Uterus (tissue), 4 donors: Measurements from ENCODE around the gene SLC17A4. TPM values are rescaled to one million over a fixed set of nuclear protein-coding genes. Genes with fewer than 3 reads are reported as not detected.

Experiments
- DNase-seq, 2 donors: peaks; one replicate each; pipeline ENCODE4 v3.0.0-alpha.2; 2019 to 2020
- H3K27ac ChIP-seq, 2 donors: fragments of 200-600 bp; sonication (generic); 1 replicate in 1 of 2; 2 replicates in 1 of 2; pipeline ENCODE4 v1.5.1; 2016 to 2018
- H3K27me3 ChIP-seq, 2 donors: fragments of 200-600 bp; sonication (generic); one replicate each; pipeline ENCODE4 v1.5.1; 2018 to 2019; ENCODE audit warnings: control low read depth in 1 of 2
- H3K36me3 ChIP-seq, 2 donors: fragments of 200-600 bp; sonication (generic); one replicate each; pipeline ENCODE4 v1.5.1; 2019; ENCODE audit warnings: control low read depth in 1 of 2
- H3K4me1 ChIP-seq, 2 donors: fragments of 200-600 bp; sonication (generic); one replicate each; pipeline ENCODE4 v1.5.1; 2018 to 2019; ENCODE audit warnings: control low read depth in 1 of 2
- H3K4me3 ChIP-seq, 2 donors: fragments of 200-600 bp; sonication (generic); 1 replicate in 1 of 2; 2 replicates in 1 of 2; pipeline ENCODE4 v1.5.1; 2018 to 2019; ENCODE audit warnings: mild to moderate bottlenecking in 1 of 2
- H3K9me3 ChIP-seq, 2 donors: fragments of 200-600 bp; sonication (generic); one replicate each; pipeline ENCODE4 v1.5.1; 2019; ENCODE audit warnings: control low read depth in 1 of 2
- CTCF ChIP-seq, 4 experiments: fragments of 200-600 bp in 2 of 4; fragments of 450-650 bp in 2 of 4; sonication (generic) in 2 of 4; IDR thresholded peaks; one replicate each; pipeline ENCODE4 v1.5.1; 2016 to 2019; ENCODE audit warnings: antibody characterized with exemption in 4 of 4, mild to moderate bottlenecking in 2 of 4, moderate library complexity in 1 of 4
- POLR2A ChIP-seq, 2 donors: fragments of 450-650 bp; IDR thresholded peaks; one replicate each; pipeline ENCODE4 v1.6.1; 2016; ENCODE audit warnings: antibody characterized with exemption in 2 of 2, mild to moderate bottlenecking in 1 of 2, moderate library complexity in 1 of 2
- intact Hi-C: fragments of 100-400 bp; cut with DNase I; formaldehyde crosslinking; loops from one replicate; pipeline ENCODE4 v1.15.1; 2023; ENCODE audit warnings: low total_unique reads
- total RNA-seq, 4 donors: library from RNA; depleted of rRNA in 3 of 4; stranded (reverse); fragments of >200 nt in 3 of 4; gene quantifications; one replicate each; pipeline versions ENCODE4 v1.1.0 to v1.2.4, GENCODE V29; 2014 to 2023
- donor health status: DM: yes; HTN: yes; CAD: no.

SLC17A4 gene
- total RNA-seq, 4 donors from 2014 or later = under 0.01 TPM; not detected in 3

DNA sequence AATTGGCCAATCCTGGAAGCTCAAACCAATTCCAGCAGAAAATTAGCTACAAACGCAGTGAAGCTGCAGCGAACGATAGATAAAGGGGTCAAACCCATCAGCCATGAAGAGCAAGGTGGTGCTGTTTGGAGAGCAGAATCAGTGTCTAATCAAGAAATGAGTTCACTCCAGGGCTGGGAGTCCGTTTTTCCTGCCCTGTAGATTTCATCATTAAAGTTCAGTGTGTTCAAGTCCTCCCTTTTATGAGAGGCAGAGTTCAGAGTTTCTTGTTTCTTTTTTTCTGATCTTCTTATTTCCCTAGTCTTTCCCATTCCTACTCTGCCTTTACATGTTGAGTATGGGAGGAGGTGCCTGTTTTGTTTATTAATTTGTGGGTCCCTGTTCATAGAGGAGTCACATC, 46.9 kb downstream of the SLC17A4 start:
- DNase-seq = no peak
- Histone ChIP-seq H3K9me3 (no peaks in the 10 kb centered on the region), H3K27ac (no peak overlapping the region), H3K27me3 (no peaks in the 10 kb centered on the region), H3K36me3 (no peaks in the 10 kb centered on the region), H3K4me3 (no peak overlapping the region), H3K4me1 (no peaks in the 10 kb centered on the region)
- TF ChIP-seq CTCF (IDR thresholded peaks at IDR 0.05) (no peak), POLR2A (IDR thresholded peaks at IDR 0.05) (no peak)
- intact Hi-C loops = no loop called here

GRCh38 chr6:25804804-25805203, 50.3 kb downstream of the SLC17A4 start:
- intact Hi-C loops = no loop called here
- DNase-seq = no peak
- H3K9me3 ChIP-seq = no peaks in the 10 kb centered on the region
- no peak overlapping the region for H3K4me3 ChIP-seq
- TF ChIP-seq POLR2A (IDR thresholded peaks at IDR 0.05) = no peak
- no peak for TF ChIP-seq CTCF (IDR thresholded peaks at IDR 0.05)
- H3K36me3 ChIP-seq = no peaks in the 10 kb centered on the region
- H3K27ac ChIP-seq = no peak overlapping the region
- H3K4me1 ChIP-seq = no peaks in the 10 kb centered on the region
- H3K27me3 ChIP-seq = no peaks in the 10 kb centered on the region

- no peak overlapping the region for H3K27ac ChIP-seq
- H3K9me3 ChIP-seq = no peaks in the 10 kb centered on the region
- intact Hi-C loops = no loop called here
- H3K4me3 ChIP-seq = no peak overlapping the region
- no peak for DNase-seq
- H3K4me1 ChIP-seq = no peaks in the 10 kb centered on the region
- H3K27me3 ChIP-seq = no peaks in the 10 kb centered on the region
- TF ChIP-seq CTCF (IDR thresholded peaks at IDR 0.05) = no peak
- no peak for TF ChIP-seq POLR2A (IDR thresholded peaks at IDR 0.05)
- H3K36me3 ChIP-seq = no peaks in the 10 kb centered on the region
Observed at GRCh38 chr6:25815194-25815593, 60.7 kb downstream of the SLC17A4 start.

GRCh38 chr6:25816252-25816651, 61.7 kb downstream of the SLC17A4 start:
- no peaks in the 10 kb centered on the region for H3K9me3 ChIP-seq
- no peaks in the 10 kb centered on the region for H3K36me3 ChIP-seq
- H3K4me1 ChIP-seq = no peaks in the 10 kb centered on the region
- DNase-seq = no peak
- intact Hi-C loops = no loop called here
- no peaks in the 10 kb centered on the region for H3K27me3 ChIP-seq
- TF ChIP-seq CTCF (IDR thresholded peaks at IDR 0.05) (no peak), POLR2A (IDR thresholded peaks at IDR 0.05) (no peak)
- no peak overlapping the region for H3K4me3 ChIP-seq
- no peak overlapping the region for H3K27ac ChIP-seq

DNA sequence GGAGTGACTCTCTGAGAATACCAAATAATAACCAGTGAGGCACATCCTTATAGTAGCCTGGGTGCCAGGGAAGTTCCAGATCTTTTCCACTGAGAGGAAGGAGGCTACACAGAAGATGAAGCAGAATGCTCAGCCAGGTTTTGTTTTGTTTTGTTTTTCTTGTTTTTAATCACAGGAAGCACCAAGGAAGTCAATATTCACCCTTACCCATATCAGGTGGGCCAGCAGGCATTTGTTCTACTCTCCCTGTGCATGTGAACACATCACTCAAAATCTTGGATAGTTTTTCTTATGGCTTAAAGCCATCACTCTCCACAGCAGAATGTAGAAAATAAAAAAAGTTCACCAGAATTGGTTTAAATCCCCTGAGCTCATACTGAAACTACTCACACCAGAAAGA, 66.8 kb downstream of the SLC17A4 start:
- intact Hi-C loops = no loop called here

More for the DNA sequence above, 66.8 kb downstream of the SLC17A4 start:
- no peak for TF ChIP-seq POLR2A (IDR thresholded peaks at IDR 0.05)
- TF ChIP-seq CTCF (IDR thresholded peaks at IDR 0.05) = no peak
- H3K4me1 ChIP-seq = no peaks in the 10 kb centered on the region
- no peaks in the 10 kb centered on the region for H3K36me3 ChIP-seq
- H3K27me3 ChIP-seq = no peaks in the 10 kb centered on the region
- H3K4me3 ChIP-seq = no peak overlapping the region
- no peak overlapping the region for H3K27ac ChIP-seq
- no peak for DNase-seq
- H3K9me3 ChIP-seq = no peaks in the 10 kb centered on the region
